Measurements from ENCODE around the gene LILRA5. TPM values are rescaled to one million over a fixed set of nuclear protein-coding genes. Genes with fewer than 3 reads are reported as not detected.

The LILRA5 gene
- polyA plus RNA-seq, 1 donor from 2014 or later, result not detected

DNA sequence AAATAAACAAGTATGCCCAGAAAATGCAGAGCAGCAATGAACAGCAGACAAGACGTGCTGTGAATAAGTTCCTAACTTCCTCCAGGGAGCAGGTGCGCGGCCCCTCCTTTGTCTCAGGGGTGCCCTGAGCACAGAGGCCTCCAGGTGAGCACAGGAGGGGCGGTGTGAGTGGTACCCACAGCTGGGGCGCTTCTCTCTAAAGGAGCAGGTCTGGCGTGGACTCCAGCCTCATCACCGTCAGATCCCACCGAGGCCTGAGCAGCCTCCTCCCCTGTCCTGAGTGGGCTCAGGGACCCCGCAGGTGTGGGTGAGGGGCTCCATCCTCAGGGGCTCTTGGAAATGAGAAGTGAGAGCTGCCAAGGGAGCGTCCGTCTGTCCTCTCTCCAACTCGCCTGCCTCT lies 3.2 kb downstream of the LILRA5 start:
- Histone ChIP-seq H3K4me3 (ENCODE audit: low read length) (no peak overlapping the region), H3F3A (ENCODE audit: insufficient read depth, low read length, poor library complexity, severe bottlenecking) (no peaks in the 10 kb centered on the region), H3K9ac (ENCODE audit: low read length) (no peak overlapping the region), H4K20me1 (ENCODE audit: insufficient read depth) (no peaks in the 10 kb centered on the region), H3K9me2 (ENCODE audit: insufficient read depth, low read length) (no peaks in the 10 kb centered on the region), H2AFZ (ENCODE audit: low read depth, low read length) (no peak overlapping the region), H3K4me2 (ENCODE audit: low read length) (no peak overlapping the region), H3K79me2 (replicated peaks; ENCODE audit: insufficient read depth, low read length) (no peaks in the 10 kb centered on the region), H3K9me3 (ENCODE audit: low read length) (no peaks in the 10 kb centered on the region), H3K27ac (ENCODE audit: low read length) (no peak overlapping the region), H3K36me3 (ENCODE audit: insufficient read depth, low read length) (no peaks in the 10 kb centered on the region), H3K27me3 (ENCODE audit: insufficient read depth, low read depth, low read length) (no peaks in the 10 kb centered on the region)
- no peak for TF ChIP-seq RAD21 (conservative IDR thresholded peaks at IDR 0.05)
- no peak for TF ChIP-seq EZH2 (IDR thresholded peaks at IDR 0.05; ENCODE audit: borderline replicate concordance, insufficient read depth, low read length, poor library complexity, severe bottlenecking)
- TF ChIP-seq TAF1 (IDR thresholded peaks at IDR 0.05; ENCODE audit: low read depth), result no peak
- TF ChIP-seq POLR2AphosphoS5 (IDR thresholded peaks at IDR 0.05), result no peak
- no peak for TF ChIP-seq EP300 (conservative IDR thresholded peaks at IDR 0.05; ENCODE audit: poor library complexity, severe bottlenecking)
- TF ChIP-seq, protein P1, sequence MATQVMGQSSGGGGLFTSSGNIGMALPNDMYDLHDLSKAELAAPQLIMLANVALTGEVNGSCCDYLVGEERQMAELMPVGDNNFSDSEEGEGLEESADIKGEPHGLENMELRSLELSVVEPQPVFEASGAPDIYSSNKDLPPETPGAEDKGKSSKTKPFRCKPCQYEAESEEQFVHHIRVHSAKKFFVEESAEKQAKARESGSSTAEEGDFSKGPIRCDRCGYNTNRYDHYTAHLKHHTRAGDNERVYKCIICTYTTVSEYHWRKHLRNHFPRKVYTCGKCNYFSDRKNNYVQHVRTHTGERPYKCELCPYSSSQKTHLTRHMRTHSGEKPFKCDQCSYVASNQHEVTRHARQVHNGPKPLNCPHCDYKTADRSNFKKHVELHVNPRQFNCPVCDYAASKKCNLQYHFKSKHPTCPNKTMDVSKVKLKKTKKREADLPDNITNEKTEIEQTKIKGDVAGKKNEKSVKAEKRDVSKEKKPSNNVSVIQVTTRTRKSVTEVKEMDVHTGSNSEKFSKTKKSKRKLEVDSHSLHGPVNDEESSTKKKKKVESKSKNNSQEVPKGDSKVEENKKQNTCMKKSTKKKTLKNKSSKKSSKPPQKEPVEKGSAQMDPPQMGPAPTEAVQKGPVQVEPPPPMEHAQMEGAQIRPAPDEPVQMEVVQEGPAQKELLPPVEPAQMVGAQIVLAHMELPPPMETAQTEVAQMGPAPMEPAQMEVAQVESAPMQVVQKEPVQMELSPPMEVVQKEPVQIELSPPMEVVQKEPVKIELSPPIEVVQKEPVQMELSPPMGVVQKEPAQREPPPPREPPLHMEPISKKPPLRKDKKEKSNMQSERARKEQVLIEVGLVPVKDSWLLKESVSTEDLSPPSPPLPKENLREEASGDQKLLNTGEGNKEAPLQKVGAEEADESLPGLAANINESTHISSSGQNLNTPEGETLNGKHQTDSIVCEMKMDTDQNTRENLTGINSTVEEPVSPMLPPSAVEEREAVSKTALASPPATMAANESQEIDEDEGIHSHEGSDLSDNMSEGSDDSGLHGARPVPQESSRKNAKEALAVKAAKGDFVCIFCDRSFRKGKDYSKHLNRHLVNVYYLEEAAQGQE (IDR thresholded peaks at IDR 0.05; ENCODE audit: borderline replicate concordance), result no peak
- no peak for TF ChIP-seq CTCF (IDR thresholded peaks at IDR 0.05; ENCODE audit: poor library complexity, severe bottlenecking)
- TF ChIP-seq MXI1 (conservative IDR thresholded peaks at IDR 0.05; ENCODE audit: poor library complexity, severe bottlenecking), result no peak
- TF ChIP-seq SMC3 (conservative IDR thresholded peaks at IDR 0.05; ENCODE audit: poor library complexity), result no peak

GRCh38 chr19:54307389-54308020 lies 5.5 kb downstream of the LILRA5 start:
- Histone ChIP-seq H3K79me2 (replicated peaks; ENCODE audit: insufficient read depth, low read length) (no peaks in the 10 kb centered on the region), H4K20me1 (ENCODE audit: insufficient read depth) (no peaks in the 10 kb centered on the region), H3K9me2 (ENCODE audit: insufficient read depth, low read length) (no peaks in the 10 kb centered on the region), H3K4me2 (ENCODE audit: low read length) (no peak overlapping the region), H3K36me3 (ENCODE audit: insufficient read depth, low read length) (no peaks in the 10 kb centered on the region), H3K9me3 (ENCODE audit: low read length) (no peaks in the 10 kb centered on the region), H3K27ac (ENCODE audit: low read length) (no peak overlapping the region), H3F3A (ENCODE audit: insufficient read depth, low read length, poor library complexity, severe bottlenecking) (no peaks in the 10 kb centered on the region), H3K27me3 (ENCODE audit: insufficient read depth, low read depth, low read length) (no peaks in the 10 kb centered on the region), H3K9ac (ENCODE audit: low read length) (no peak overlapping the region), H3K4me3 (ENCODE audit: low read length) (no peak overlapping the region), H2AFZ (ENCODE audit: low read depth, low read length) (no peak overlapping the region)
- TF ChIP-seq, protein P1 (IDR thresholded peaks at IDR 0.05; ENCODE audit: borderline replicate concordance), result no peak
- TF ChIP-seq EZH2 (IDR thresholded peaks at IDR 0.05; ENCODE audit: borderline replicate concordance, insufficient read depth, low read length, poor library complexity, severe bottlenecking) (no peak), RAD21 (conservative IDR thresholded peaks at IDR 0.05) (no peak), MXI1 (conservative IDR thresholded peaks at IDR 0.05; ENCODE audit: poor library complexity, severe bottlenecking) (no peak)
